Endodermal cell (in vitro differentiated cells): Measurements from ENCODE around the gene UCN3. TPM values are rescaled to one million over a fixed set of nuclear protein-coding genes. Genes with fewer than 3 reads are reported as not detected.

Experiments used
- DNase-seq: peaks from one replicate; pipeline ENCODE4 v3.0.0-alpha.2; 2017
- H3K27ac ChIP-seq: 2 replicates; pipeline ENCODE4 v1.5.1; 2013; ENCODE audit warnings: mild to moderate bottlenecking, low read depth, low read length, moderate library complexity
- H3K27me3 ChIP-seq: 2 replicates; pipeline ENCODE4 v1.6.1; 2013; ENCODE audit warnings: mild to moderate bottlenecking, low read length, moderate library complexity; ENCODE audit not compliant: insufficient read depth, control insufficient read depth, poor library complexity, severe bottlenecking
- H3K36me3 ChIP-seq: 2 replicates; pipeline ENCODE4 v1.7.0; 2013; ENCODE audit warnings: mild to moderate bottlenecking, low read length, moderate library complexity; ENCODE audit not compliant: control insufficient read depth, insufficient read depth
- H3K4me1 ChIP-seq: one replicate; pipeline ENCODE4 v1.7.0; 2013; ENCODE audit warnings: low read length; ENCODE audit not compliant: control insufficient read depth, insufficient read depth
- H3K4me3 ChIP-seq: 2 replicates; pipeline ENCODE4 v1.5.1; 2013; ENCODE audit warnings: mild to moderate bottlenecking, low read length, moderate library complexity
- H3K9ac ChIP-seq: 2 replicates; pipeline ENCODE4 v1.6.1; 2013; ENCODE audit warnings: mild to moderate bottlenecking, low read length, moderate library complexity; ENCODE audit not compliant: poor library complexity, severe bottlenecking; ENCODE audit errors: extremely low read depth
- H3K9me3 ChIP-seq: 2 replicates; pipeline ENCODE4 v1.6.1; 2013; ENCODE audit warnings: mild to moderate bottlenecking, low read length, moderate library complexity; ENCODE audit not compliant: control insufficient read depth
- H3K27ac Mint-ChIP-seq: 2 replicates; pipeline ENCODE4 v1.8.0; 2020; ENCODE audit warnings: mixed read lengths
- H3K27me3 Mint-ChIP-seq: 2 replicates; pipeline ENCODE4 v1.8.0; 2021; ENCODE audit warnings: mild to moderate bottlenecking, mixed read lengths; ENCODE audit not compliant: insufficient read depth
- H3K36me3 Mint-ChIP-seq: 2 replicates; pipeline ENCODE4 v1.8.0; 2020; ENCODE audit warnings: low read depth, mixed read lengths
- H3K4me1 Mint-ChIP-seq: 2 replicates; pipeline ENCODE4 v1.8.0; 2020; ENCODE audit warnings: mixed read lengths
- H3K4me3 Mint-ChIP-seq: 2 replicates; pipeline ENCODE4 v1.8.0; 2020; ENCODE audit warnings: mild to moderate bottlenecking, moderate library complexity, mixed read lengths
- H3K9me3 Mint-ChIP-seq: 2 replicates; pipeline ENCODE4 v1.8.0; 2020; ENCODE audit warnings: mild to moderate bottlenecking, mixed read lengths
- WGBS, 2 experiments: methylation state at CpG; one replicate each; pipeline versions ENCODE4 v1.1.5 to v1.1.7; 2013; ENCODE audit warnings: missing lambda C conversion rate in 2 of 2, mixed read lengths in 1 of 2; ENCODE audit not compliant: insufficient coverage in 1 of 2, insufficient read length in 1 of 2; 5-methylcytosine and 5-hydroxymethylcytosine counted together
- total RNA-seq, 2 donors: library from RNA; stranded (reverse); fragmentation: NEBNext Ultra II Directional in 1 of 2; extraction: Animal tissue kit (Norgen Biotek cat#: 25700) in 1 of 2; gene quantifications; 2 replicates in 1 of 2; 3 replicates in 1 of 2; pipeline ENCODE4 v1.2.1, GENCODE V29; 2021
- TF ChIP-seq, protein P1 (sequence below): fragments of 200-600 bp; sonication (generic); conservative IDR thresholded peaks from 2 replicates; pipeline ENCODE4 v1.5.0; 2021; ENCODE audit warnings: antibody characterized with exemption, mild to moderate bottlenecking

UCN3 gene
- total RNA-seq, 2 donors from 2014 or later: not detected

DNA sequence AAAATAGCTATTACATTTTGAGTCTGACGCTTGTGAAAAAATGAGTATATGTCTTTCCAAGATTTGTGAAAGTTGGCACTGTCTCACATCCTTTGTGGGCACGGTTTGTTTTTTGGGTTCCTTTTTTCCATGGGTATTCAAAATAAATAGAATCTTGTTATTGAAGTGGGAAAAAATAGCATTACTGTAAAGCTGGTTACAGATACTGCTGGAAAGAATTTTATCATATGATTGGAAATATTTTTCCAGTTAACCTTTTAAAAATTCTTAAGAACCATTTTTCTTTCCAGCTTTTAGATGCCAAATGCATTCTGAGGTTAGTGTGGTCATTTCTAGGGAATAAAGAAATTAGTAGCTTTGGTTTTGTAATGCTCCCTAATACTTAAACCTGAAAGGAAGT is 59.0 kb downstream of the UCN3 start:
- DNase-seq: no peak
- Histone ChIP-seq H3K9me3 (peaks cover 13% of the 10 kb centered on the region), H3K4me1 (no peaks in the 10 kb centered on the region), H3K4me3 (no peak overlapping the region), H3K27ac (no peak overlapping the region), H3K9ac (no peak overlapping the region), H3K36me3 (peaks cover 17% of the 10 kb centered on the region), H3K27me3 (no peaks in the 10 kb centered on the region)
- H3K27me3 Mint-ChIP-seq: no peaks in the 10 kb centered on the region
- H3K36me3 Mint-ChIP-seq: peaks cover 15% of the 10 kb centered on the region
- H3K9me3 Mint-ChIP-seq: peaks cover 9% of the 10 kb centered on the region
- H3K4me3 Mint-ChIP-seq: no peak overlapping the region
- TF ChIP-seq, protein P1, sequence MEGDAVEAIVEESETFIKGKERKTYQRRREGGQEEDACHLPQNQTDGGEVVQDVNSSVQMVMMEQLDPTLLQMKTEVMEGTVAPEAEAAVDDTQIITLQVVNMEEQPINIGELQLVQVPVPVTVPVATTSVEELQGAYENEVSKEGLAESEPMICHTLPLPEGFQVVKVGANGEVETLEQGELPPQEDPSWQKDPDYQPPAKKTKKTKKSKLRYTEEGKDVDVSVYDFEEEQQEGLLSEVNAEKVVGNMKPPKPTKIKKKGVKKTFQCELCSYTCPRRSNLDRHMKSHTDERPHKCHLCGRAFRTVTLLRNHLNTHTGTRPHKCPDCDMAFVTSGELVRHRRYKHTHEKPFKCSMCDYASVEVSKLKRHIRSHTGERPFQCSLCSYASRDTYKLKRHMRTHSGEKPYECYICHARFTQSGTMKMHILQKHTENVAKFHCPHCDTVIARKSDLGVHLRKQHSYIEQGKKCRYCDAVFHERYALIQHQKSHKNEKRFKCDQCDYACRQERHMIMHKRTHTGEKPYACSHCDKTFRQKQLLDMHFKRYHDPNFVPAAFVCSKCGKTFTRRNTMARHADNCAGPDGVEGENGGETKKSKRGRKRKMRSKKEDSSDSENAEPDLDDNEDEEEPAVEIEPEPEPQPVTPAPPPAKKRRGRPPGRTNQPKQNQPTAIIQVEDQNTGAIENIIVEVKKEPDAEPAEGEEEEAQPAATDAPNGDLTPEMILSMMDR: no peak
- H3K27ac Mint-ChIP-seq: no peak overlapping the region
- peaks cover 15% of the 10 kb centered on the region for H3K4me1 Mint-ChIP-seq
- WGBS, 2 experiments: 40 to 47% methylated on average over 2 of the region's 2 CpGs

Other genes starting within 250 kb of the UCN3 start
- not detected for gene AKR1C8, start 179.8 kb upstream of the UCN3 start, total RNA-seq
- not detected for gene AKR1C4, start 168.1 kb upstream of the UCN3 start, total RNA-seq
- gene TUBAL3, start 39.9 kb downstream of the UCN3 start, total RNA-seq: not detected
- 10 to 100 TPM; 47.3 to 64.9 TPM for gene NET1, start 47.6 kb downstream of the UCN3 start, total RNA-seq
- not detected for gene CALML5, start 134.6 kb downstream of the UCN3 start, total RNA-seq
- gene CALML3, start 160.0 kb downstream of the UCN3 start, total RNA-seq: not detected